ENCODE data around the gene SV2C.

The SV2C gene

DNA sequence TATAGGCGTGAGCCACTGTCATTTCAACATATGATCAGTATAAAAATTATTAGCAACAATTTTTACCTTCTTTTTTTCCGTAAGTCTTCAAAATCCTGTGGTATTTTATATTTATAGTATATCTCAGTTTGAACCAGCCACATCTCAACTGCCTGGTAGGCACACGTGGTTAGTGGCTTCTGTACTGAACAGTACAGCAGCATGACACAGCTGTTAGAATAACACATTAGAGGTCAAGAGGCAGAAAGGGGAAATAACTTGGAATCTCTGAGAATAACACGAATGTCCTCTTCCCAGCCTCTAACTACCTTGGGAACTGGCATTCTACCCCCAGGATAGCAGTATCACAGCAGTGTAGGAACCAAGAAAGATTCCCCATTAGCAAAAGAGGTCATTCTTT lies 211.4 kb downstream of the SV2C start:
- no peaks in the 10 kb centered on the region for H3K4me1 ChIP-seq (ENCODE audit: control insufficient read depth, insufficient read depth, low read length)
- H3K9me3 ChIP-seq (ENCODE audit: control insufficient read depth, insufficient read depth, low read depth, low read length): no peaks in the 10 kb centered on the region
- ChIA-PET POLR2A (no interaction called here), CTCF (no interaction called here)
- H3K36me3 ChIP-seq (ENCODE audit: control insufficient read depth in 2 of 2, insufficient read depth in 1 of 2, low read length in 2 of 2): no peaks in the 10 kb centered on the region
- no peak overlapping the region for H3K27ac ChIP-seq (ENCODE audit: extremely low read depth, low read depth, low read length)
- H3K4me3 ChIP-seq (ENCODE audit: low read depth, low read length): no peak overlapping the region
- TF ChIP-seq ZNF16 (tag by site-specific recombination; IDR thresholded peaks at IDR 0.05; ENCODE audit: low read depth) (no peak), ZNF843 (tag by site-specific recombination; IDR thresholded peaks at IDR 0.05) (no peak), ZNF670 (tag by site-specific recombination; IDR thresholded peaks at IDR 0.05; ENCODE audit: low read depth) (no peak), ZNF510 (tag by site-specific recombination; IDR thresholded peaks at IDR 0.05; ENCODE audit: insufficient replicate concordance) (no peak), MZF1 (tag by site-specific recombination; IDR thresholded peaks at IDR 0.05; ENCODE audit: borderline replicate concordance) (no peak), ZNF174 (tag by site-specific recombination; IDR thresholded peaks at IDR 0.05) (no peak), OVOL3 (tag by site-specific recombination; IDR thresholded peaks at IDR 0.05) (no peak), ZNF114 (tag by site-specific recombination; IDR thresholded peaks at IDR 0.05) (no peak), SP2 (tag by site-specific recombination; IDR thresholded peaks at IDR 0.05) (no peak)
- TF ChIP-seq, protein P1, sequence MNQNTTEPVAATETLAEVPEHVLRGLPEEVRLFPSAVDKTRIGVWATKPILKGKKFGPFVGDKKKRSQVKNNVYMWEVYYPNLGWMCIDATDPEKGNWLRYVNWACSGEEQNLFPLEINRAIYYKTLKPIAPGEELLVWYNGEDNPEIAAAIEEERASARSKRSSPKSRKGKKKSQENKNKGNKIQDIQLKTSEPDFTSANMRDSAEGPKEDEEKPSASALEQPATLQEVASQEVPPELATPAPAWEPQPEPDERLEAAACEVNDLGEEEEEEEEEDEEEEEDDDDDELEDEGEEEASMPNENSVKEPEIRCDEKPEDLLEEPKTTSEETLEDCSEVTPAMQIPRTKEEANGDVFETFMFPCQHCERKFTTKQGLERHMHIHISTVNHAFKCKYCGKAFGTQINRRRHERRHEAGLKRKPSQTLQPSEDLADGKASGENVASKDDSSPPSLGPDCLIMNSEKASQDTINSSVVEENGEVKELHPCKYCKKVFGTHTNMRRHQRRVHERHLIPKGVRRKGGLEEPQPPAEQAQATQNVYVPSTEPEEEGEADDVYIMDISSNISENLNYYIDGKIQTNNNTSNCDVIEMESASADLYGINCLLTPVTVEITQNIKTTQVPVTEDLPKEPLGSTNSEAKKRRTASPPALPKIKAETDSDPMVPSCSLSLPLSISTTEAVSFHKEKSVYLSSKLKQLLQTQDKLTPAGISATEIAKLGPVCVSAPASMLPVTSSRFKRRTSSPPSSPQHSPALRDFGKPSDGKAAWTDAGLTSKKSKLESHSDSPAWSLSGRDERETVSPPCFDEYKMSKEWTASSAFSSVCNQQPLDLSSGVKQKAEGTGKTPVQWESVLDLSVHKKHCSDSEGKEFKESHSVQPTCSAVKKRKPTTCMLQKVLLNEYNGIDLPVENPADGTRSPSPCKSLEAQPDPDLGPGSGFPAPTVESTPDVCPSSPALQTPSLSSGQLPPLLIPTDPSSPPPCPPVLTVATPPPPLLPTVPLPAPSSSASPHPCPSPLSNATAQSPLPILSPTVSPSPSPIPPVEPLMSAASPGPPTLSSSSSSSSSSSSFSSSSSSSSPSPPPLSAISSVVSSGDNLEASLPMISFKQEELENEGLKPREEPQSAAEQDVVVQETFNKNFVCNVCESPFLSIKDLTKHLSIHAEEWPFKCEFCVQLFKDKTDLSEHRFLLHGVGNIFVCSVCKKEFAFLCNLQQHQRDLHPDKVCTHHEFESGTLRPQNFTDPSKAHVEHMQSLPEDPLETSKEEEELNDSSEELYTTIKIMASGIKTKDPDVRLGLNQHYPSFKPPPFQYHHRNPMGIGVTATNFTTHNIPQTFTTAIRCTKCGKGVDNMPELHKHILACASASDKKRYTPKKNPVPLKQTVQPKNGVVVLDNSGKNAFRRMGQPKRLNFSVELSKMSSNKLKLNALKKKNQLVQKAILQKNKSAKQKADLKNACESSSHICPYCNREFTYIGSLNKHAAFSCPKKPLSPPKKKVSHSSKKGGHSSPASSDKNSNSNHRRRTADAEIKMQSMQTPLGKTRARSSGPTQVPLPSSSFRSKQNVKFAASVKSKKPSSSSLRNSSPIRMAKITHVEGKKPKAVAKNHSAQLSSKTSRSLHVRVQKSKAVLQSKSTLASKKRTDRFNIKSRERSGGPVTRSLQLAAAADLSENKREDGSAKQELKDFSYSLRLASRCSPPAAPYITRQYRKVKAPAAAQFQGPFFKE (tag by site-specific recombination; IDR thresholded peaks at IDR 0.05; ENCODE audit: borderline replicate concordance): no peak
- TF ChIP-seq, protein P2, sequence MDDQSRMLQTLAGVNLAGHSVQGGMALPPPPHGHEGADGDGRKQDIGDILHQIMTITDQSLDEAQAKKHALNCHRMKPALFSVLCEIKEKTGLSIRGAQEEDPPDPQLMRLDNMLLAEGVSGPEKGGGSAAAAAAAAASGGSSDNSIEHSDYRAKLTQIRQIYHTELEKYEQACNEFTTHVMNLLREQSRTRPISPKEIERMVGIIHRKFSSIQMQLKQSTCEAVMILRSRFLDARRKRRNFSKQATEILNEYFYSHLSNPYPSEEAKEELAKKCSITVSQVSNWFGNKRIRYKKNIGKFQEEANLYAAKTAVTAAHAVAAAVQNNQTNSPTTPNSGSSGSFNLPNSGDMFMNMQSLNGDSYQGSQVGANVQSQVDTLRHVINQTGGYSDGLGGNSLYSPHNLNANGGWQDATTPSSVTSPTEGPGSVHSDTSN (CRISPR knock-in tag; IDR thresholded peaks at IDR 0.05): no peak
- TF ChIP-seq, protein P3, sequence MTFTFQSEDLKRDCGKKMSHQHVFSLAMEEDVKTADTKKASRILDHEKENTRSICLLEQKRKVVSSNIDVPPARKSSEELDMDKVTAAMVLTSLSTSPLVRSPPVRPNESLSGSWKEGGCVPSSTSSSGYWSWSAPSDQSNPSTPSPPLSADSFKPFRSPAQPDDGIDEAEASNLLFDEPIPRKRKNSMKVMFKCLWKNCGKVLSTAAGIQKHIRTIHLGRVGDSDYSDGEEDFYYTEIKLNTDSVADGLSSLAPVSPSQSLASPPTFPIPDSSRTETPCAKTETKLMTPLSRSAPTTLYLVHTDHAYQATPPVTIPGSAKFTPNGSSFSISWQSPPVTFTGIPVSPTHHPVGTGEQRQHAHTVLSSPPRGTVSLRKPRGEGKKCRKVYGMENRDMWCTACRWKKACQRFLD (tag by site-specific recombination; IDR thresholded peaks at IDR 0.05): no peak

DNA sequence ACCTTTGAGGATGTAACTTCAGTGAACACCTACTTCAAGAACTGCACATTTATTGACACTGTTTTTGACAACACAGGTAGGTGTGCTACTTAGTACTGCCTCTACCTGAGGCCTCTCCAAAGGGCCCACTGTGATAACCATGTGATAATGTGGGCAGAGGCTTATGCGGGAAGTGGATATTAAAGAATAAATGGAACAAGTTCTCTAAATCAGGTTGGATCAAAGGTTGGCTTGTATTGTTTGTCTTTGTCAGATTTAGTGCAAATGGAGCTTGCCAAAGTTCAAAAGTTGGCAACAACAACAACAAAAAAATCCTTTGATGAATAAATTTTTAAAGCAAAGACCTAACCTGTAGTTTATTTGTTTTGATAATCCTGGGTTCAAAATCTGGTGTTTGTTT lies 215.7 kb downstream of the SV2C start:
- ChIA-PET POLR2A (no interaction called here), CTCF (interaction anchor here (0.6 kb wide), 1 partner anchor 432 kb away, joined by 3 read pairs; no protein-coding TSS in a partner anchor)
- no peak overlapping the region for H3K4me3 ChIP-seq (ENCODE audit: low read depth, low read length)
- H3K9me3 ChIP-seq (ENCODE audit: control insufficient read depth, insufficient read depth, low read depth, low read length): no peaks in the 10 kb centered on the region
- no peak overlapping the region for H3K27ac ChIP-seq (ENCODE audit: extremely low read depth, low read depth, low read length)
- no peaks in the 10 kb centered on the region for H3K4me1 ChIP-seq (ENCODE audit: control insufficient read depth, insufficient read depth, low read length)
- no peaks in the 10 kb centered on the region for H3K36me3 ChIP-seq (ENCODE audit: control insufficient read depth in 2 of 2, insufficient read depth in 1 of 2, low read length in 2 of 2)
- no peak for TF ChIP-seq KLF8 (tag by site-specific recombination; IDR thresholded peaks at IDR 0.05)
- TF ChIP-seq, protein P4, sequence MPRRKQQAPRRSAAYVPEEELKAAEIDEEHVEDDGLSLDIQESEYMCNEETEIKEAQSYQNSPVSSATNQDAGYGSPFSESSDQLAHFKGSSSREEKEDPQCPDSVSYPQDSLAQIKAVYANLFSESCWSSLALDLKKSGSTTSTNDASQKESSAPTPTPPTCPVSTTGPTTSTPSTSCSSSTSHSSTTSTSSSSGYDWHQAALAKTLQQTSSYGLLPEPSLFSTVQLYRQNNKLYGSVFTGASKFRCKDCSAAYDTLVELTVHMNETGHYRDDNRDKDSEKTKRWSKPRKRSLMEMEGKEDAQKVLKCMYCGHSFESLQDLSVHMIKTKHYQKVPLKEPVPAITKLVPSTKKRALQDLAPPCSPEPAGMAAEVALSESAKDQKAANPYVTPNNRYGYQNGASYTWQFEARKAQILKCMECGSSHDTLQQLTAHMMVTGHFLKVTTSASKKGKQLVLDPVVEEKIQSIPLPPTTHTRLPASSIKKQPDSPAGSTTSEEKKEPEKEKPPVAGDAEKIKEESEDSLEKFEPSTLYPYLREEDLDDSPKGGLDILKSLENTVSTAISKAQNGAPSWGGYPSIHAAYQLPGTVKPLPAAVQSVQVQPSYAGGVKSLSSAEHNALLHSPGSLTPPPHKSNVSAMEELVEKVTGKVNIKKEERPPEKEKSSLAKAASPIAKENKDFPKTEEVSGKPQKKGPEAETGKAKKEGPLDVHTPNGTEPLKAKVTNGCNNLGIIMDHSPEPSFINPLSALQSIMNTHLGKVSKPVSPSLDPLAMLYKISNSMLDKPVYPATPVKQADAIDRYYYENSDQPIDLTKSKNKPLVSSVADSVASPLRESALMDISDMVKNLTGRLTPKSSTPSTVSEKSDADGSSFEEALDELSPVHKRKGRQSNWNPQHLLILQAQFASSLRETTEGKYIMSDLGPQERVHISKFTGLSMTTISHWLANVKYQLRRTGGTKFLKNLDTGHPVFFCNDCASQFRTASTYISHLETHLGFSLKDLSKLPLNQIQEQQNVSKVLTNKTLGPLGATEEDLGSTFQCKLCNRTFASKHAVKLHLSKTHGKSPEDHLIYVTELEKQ (tag by site-specific recombination; IDR thresholded peaks at IDR 0.05; ENCODE audit: borderline replicate concordance): no peak
- TF ChIP-seq ZNF623 (tag by site-specific recombination; IDR thresholded peaks at IDR 0.05): no peak
- no peak for TF ChIP-seq HOXD13 (CRISPR knock-in tag; IDR thresholded peaks at IDR 0.05; ENCODE audit: borderline replicate concordance)
- TF ChIP-seq, protein P5, sequence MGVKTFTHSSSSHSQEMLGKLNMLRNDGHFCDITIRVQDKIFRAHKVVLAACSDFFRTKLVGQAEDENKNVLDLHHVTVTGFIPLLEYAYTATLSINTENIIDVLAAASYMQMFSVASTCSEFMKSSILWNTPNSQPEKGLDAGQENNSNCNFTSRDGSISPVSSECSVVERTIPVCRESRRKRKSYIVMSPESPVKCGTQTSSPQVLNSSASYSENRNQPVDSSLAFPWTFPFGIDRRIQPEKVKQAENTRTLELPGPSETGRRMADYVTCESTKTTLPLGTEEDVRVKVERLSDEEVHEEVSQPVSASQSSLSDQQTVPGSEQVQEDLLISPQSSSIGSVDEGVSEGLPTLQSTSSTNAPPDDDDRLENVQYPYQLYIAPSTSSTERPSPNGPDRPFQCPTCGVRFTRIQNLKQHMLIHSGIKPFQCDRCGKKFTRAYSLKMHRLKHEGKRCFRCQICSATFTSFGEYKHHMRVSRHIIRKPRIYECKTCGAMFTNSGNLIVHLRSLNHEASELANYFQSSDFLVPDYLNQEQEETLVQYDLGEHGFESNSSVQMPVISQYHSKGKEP (tag by site-specific recombination; IDR thresholded peaks at IDR 0.05): no peak
- TF ChIP-seq, protein P6, sequence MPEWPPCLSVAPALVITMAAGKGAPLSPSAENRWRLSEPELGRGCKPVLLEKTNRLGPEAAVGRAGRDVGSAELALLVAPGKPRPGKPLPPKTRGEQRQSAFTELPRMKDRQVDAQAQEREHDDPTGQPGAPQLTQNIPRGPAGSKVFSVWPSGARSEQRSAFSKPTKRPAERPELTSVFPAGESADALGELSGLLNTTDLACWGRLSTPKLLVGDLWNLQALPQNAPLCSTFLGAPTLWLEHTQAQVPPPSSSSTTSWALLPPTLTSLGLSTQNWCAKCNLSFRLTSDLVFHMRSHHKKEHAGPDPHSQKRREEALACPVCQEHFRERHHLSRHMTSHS (tag by site-specific recombination; IDR thresholded peaks at IDR 0.05): no peak
- no peak for TF ChIP-seq ZXDB (tag by site-specific recombination; IDR thresholded peaks at IDR 0.05)
- TF ChIP-seq ZNF830 (tag by site-specific recombination; IDR thresholded peaks at IDR 0.05; ENCODE audit: low read depth): no peak
- TF ChIP-seq HOXC10 (CRISPR knock-in tag; IDR thresholded peaks at IDR 0.05): no peak
- no peak for TF ChIP-seq ZNF558 (tag by site-specific recombination; IDR thresholded peaks at IDR 0.05)

Data from HEK293 (cell line).